SU-DHL-6 (cell line): Measurements from ENCODE around the gene JMJD7.

Experiments
- H2AFZ ChIP-seq: fragments of 200-600 bp; sonication (generic); 2 replicates; pipeline ENCODE4 v1.6.1; 2014; ENCODE audit warnings: low read depth, mild to moderate bottlenecking, moderate library complexity, mixed read lengths, antibody characterized with exemption, low read length; ENCODE audit not compliant: severe bottlenecking
- H3F3A ChIP-seq: fragments of 200-600 bp; shearing (Covaris generic); 2 replicates; pipeline ENCODE4 v1.6.0; 2016; ENCODE audit warnings: antibody characterized with exemption, mild to moderate bottlenecking; ENCODE audit not compliant: insufficient read depth
- H3K27ac ChIP-seq: fragments of 200-600 bp; sonication (generic); 2 replicates; pipeline ENCODE4 v1.5.1; 2016; ENCODE audit warnings: low read depth, mild to moderate bottlenecking, low read length, moderate library complexity, mixed read lengths
- H3K27me3 ChIP-seq: fragments of 200-600 bp; sonication (generic), shearing (Covaris generic); 2 replicates; pipeline ENCODE4 v1.6.0; 2014; ENCODE audit warnings: mild to moderate bottlenecking, low read length
- H3K36me3 ChIP-seq: fragments of 200-600 bp; sonication (generic); 2 replicates; pipeline ENCODE4 v1.6.1; 2014; ENCODE audit warnings: mild to moderate bottlenecking, low read length, mixed read lengths
- H3K4me2 ChIP-seq: fragments of 300-600, 200-600 bp; shearing (Covaris generic), sonication (generic); 2 replicates; pipeline ENCODE4 v1.6.0; 2014; ENCODE audit warnings: low read length, low read depth, mild to moderate bottlenecking; ENCODE audit not compliant: poor library complexity, severe bottlenecking
- H3K4me3 ChIP-seq: fragments of 200-600 bp; sonication (generic); 2 replicates; pipeline ENCODE4 v1.5.1; 2014; ENCODE audit warnings: antibody characterized with exemption, low read length, mild to moderate bottlenecking, mixed read lengths; ENCODE audit not compliant: insufficient read depth, poor library complexity, severe bottlenecking
- H3K79me2 ChIP-seq: fragments of 200-600 bp; sonication (generic); 2 replicates; pipeline ENCODE4 v1.6.1; 2014; ENCODE audit warnings: mild to moderate bottlenecking, low read length, moderate library complexity; ENCODE audit not compliant: insufficient read depth
- H3K9ac ChIP-seq: fragments of 200-600 bp; sonication (generic); 2 replicates; pipeline ENCODE4 v1.7.0; 2014; ENCODE audit warnings: mild to moderate bottlenecking, low read length
- H3K9me2 ChIP-seq: fragments of 200-600 bp; sonication (generic); replicated peaks from 2 replicates; pipeline ENCODE4 v1.6.1; 2014; ENCODE audit warnings: low read length; ENCODE audit not compliant: insufficient read depth
- H3K9me3 ChIP-seq: fragments of 200-600 bp; sonication (generic); 2 replicates; pipeline ENCODE4 v1.6.1; 2014; ENCODE audit warnings: low read length, mixed read lengths; ENCODE audit not compliant: insufficient read depth
- H4K20me1 ChIP-seq: fragments of 200-600 bp; sonication (generic); 2 replicates; pipeline ENCODE4 v1.6.1; 2014; ENCODE audit warnings: low read depth, mild to moderate bottlenecking, antibody characterized with exemption, low read length, moderate library complexity, mixed read lengths
- CTCF ChIP-seq: fragments of 200-600 bp; sonication (generic); IDR thresholded peaks from one replicate; pipeline ENCODE4 v1.5.1; 2017; ENCODE audit warnings: antibody characterized with exemption, mild to moderate bottlenecking, low read length, moderate library complexity; ENCODE audit not compliant: insufficient read depth, poor library complexity, severe bottlenecking
- EZH2phosphoT487 ChIP-seq: fragments of 200-600 bp; sonication (generic), shearing (Covaris generic); conservative IDR thresholded peaks from 2 replicates; pipeline ENCODE4 v1.6.1; 2018; ENCODE audit warnings: mild to moderate bottlenecking, antibody characterized with exemption, low read length, moderate library complexity, mixed read lengths

Gene JMJD7

GRCh38 chr15:41880156-41880877 is 52.4 kb downstream of the JMJD7 start:
- Histone ChIP-seq H3K9ac (no peak overlapping the region), H3K9me2 (no peaks in the 10 kb centered on the region), H3K27ac (no peak overlapping the region), H2AFZ (no peak overlapping the region), H3K27me3 (no peaks in the 10 kb centered on the region), H3K36me3 (no peaks in the 10 kb centered on the region), H3F3A (no peaks in the 10 kb centered on the region), H3K9me3 (no peaks in the 10 kb centered on the region), H4K20me1 (no peaks in the 10 kb centered on the region), H3K79me2 (no peaks in the 10 kb centered on the region), H3K4me3 (no peak overlapping the region), H3K4me2 (no peak overlapping the region)
- TF ChIP-seq EZH2phosphoT487 (no peak), CTCF (no peak)

GRCh38 chr15:41881086-41881485 is 53.2 kb downstream of the JMJD7 start:
- no peak overlapping the region for H3K9ac ChIP-seq
- H3K9me3 ChIP-seq: no peaks in the 10 kb centered on the region
- no peaks in the 10 kb centered on the region for H3K36me3 ChIP-seq
- no peaks in the 10 kb centered on the region for H4K20me1 ChIP-seq
- no peak overlapping the region for H3K27ac ChIP-seq
- no peak overlapping the region for H3K4me2 ChIP-seq
- TF ChIP-seq CTCF: no peak
- no peak for TF ChIP-seq EZH2phosphoT487
- H3K9me2 ChIP-seq: no peaks in the 10 kb centered on the region
- no peak overlapping the region for H2AFZ ChIP-seq
- H3F3A ChIP-seq: no peaks in the 10 kb centered on the region
- no peaks in the 10 kb centered on the region for H3K79me2 ChIP-seq
- no peaks in the 10 kb centered on the region for H3K27me3 ChIP-seq
- no peak overlapping the region for H3K4me3 ChIP-seq

GRCh38 chr15:41881550-41881919 is 53.6 kb downstream of the JMJD7 start:
- Histone ChIP-seq H4K20me1 (no peaks in the 10 kb centered on the region), H3K9me2 (no peaks in the 10 kb centered on the region), H2AFZ (no peak overlapping the region), H3K4me2 (no peak overlapping the region), H3F3A (no peaks in the 10 kb centered on the region), H3K9me3 (no peaks in the 10 kb centered on the region), H3K27me3 (no peaks in the 10 kb centered on the region), H3K79me2 (no peaks in the 10 kb centered on the region), H3K9ac (no peak overlapping the region), H3K4me3 (no peak overlapping the region), H3K36me3 (no peaks in the 10 kb centered on the region), H3K27ac (no peak overlapping the region)
- TF ChIP-seq EZH2phosphoT487: no peak
- TF ChIP-seq CTCF: no peak
